ENCODE results near the gene DENND1A.

- TF ChIP-seq CTCF (conservative IDR thresholded peaks at IDR 0.05; ENCODE audit: low read depth in 2 of 2) = no peak
- TF ChIP-seq POLR2AphosphoS5 (IDR thresholded peaks at IDR 0.05; ENCODE audit: low read depth) = no peak
- no peak for TF ChIP-seq REST (IDR thresholded peaks at IDR 0.05; ENCODE audit: unreplicated experiment)
- TF ChIP-seq EZH2phosphoT487 (IDR thresholded peaks at IDR 0.05; ENCODE audit: unreplicated experiment) = no peak
- no peak for TF ChIP-seq JUNB (IDR thresholded peaks at IDR 0.05; ENCODE audit: unreplicated experiment)
- no peak for TF ChIP-seq ZNF462 (CRISPR knock-in tag; IDR thresholded peaks at IDR 0.05)
- no peak for TF ChIP-seq EZH2 (IDR thresholded peaks at IDR 0.05; ENCODE audit: low read depth, unreplicated experiment)
- no peak for TF ChIP-seq NANOG (IDR thresholded peaks at IDR 0.05; ENCODE audit: borderline replicate concordance)
- TF ChIP-seq ETS1 (IDR thresholded peaks at IDR 0.05) = no peak
- TF ChIP-seq STAT1 (IDR thresholded peaks at IDR 0.05; ENCODE audit: unreplicated experiment) = no peak
- TF ChIP-seq ZNF114 (CRISPR knock-in tag; IDR thresholded peaks at IDR 0.05) = no peak
- no peak for TF ChIP-seq CREB1 (CRISPR knock-in tag; IDR thresholded peaks at IDR 0.05; ENCODE audit: low read depth)
Observed at GRCh38 chr9:123925819-123926218, 4.1 kb downstream of the DENND1A start.
